Caco-2 (cell line): ENCODE measurements around the gene AGFG1. TPM values are rescaled to one million over a fixed set of nuclear protein-coding genes. Genes with fewer than 3 reads are reported as not detected.

ENCODE experiments used
- BruUV-seq: library from RNA; stranded (reverse); fragments of 400-500 nt; replicated peaks from 2 replicates; lab custom pipeline; 2021; lab: Mats Ljungman, UMichigan
- CTCF ChIA-PET: fragments of 300-600 bp; sonication (Branson Sonifier 250); formaldehyde crosslinking; loops from one replicate; lab custom pipeline; 2022; ENCODE audit warnings: antibody characterized with exemption; lab: Charles Lee
- POLR2A ChIA-PET: fragments of 300-600 bp; sonication (Branson Sonifier 250); formaldehyde crosslinking; loops from one replicate; lab custom pipeline; 2022; ENCODE audit warnings: antibody characterized with exemption; lab: Charles Lee
- DNase-seq, 2 experiments: peaks; one replicate each; pipeline versions ENCODE4 v3.0.0 to v3.0.0-alpha.2; 2020 to 2022
- H3K27me3 ChIP-seq: replicated peaks from 2 replicates; pipeline ENCODE4 v1.6.0; 2011; ENCODE audit warnings: low read length; ENCODE audit not compliant: control insufficient read depth, insufficient read depth
- H3K36me3 ChIP-seq: 2 replicates; pipeline ENCODE4 v1.5.1; 2011; ENCODE audit warnings: low read length; ENCODE audit not compliant: control insufficient read depth, insufficient read depth
- H3K4me1 ChIP-seq: fragments of 250-450 bp; sonication (Bioruptor Pico); 2 replicates; pipeline ENCODE4 v1.5.1; 2020; ENCODE audit warnings: mild to moderate bottlenecking
- H3K4me3 ChIP-seq: 2 replicates; pipeline ENCODE4 v1.5.1; 2011; ENCODE audit warnings: low read depth, mild to moderate bottlenecking, control low read depth, low read length
- H3K9me3 ChIP-seq: fragments of 250-450 bp; sonication (Bioruptor Pico); 2 replicates; pipeline ENCODE4 v1.5.1; 2020; ENCODE audit warnings: mild to moderate bottlenecking, moderate library complexity
- H3K27ac Mint-ChIP-seq: one replicate; pipeline ENCODE4 v1.8.0; 2022; ENCODE audit warnings: mixed read lengths; ENCODE audit not compliant: unreplicated experiment
- H3K27me3 Mint-ChIP-seq: one replicate; pipeline ENCODE4 v1.8.0; 2022; ENCODE audit warnings: mixed read lengths; ENCODE audit not compliant: insufficient read depth, unreplicated experiment
- H3K36me3 Mint-ChIP-seq: one replicate; pipeline ENCODE4 v1.8.0; 2022; ENCODE audit warnings: mild to moderate bottlenecking, mixed read lengths; ENCODE audit not compliant: insufficient read depth, unreplicated experiment
- H3K4me1 Mint-ChIP-seq: one replicate; pipeline ENCODE4 v1.8.0; 2022; ENCODE audit warnings: low read depth, mixed read lengths; ENCODE audit not compliant: unreplicated experiment
- H3K4me3 Mint-ChIP-seq: one replicate; pipeline ENCODE4 v1.8.0; 2022; ENCODE audit warnings: mild to moderate bottlenecking, moderate library complexity, mixed read lengths; ENCODE audit not compliant: unreplicated experiment
- H3K9me3 Mint-ChIP-seq: one replicate; pipeline ENCODE4 v1.8.0; 2022; ENCODE audit warnings: mixed read lengths; ENCODE audit not compliant: unreplicated experiment
- CTCF ChIP-seq, 2 experiments: fragments of 200-600 bp in 1 of 2; IDR thresholded peaks; 1 replicate in 1 of 2; 2 replicates in 1 of 2; pipeline versions ENCODE4 v1.5.1 to v1.8.0; 2011 to 2022; ENCODE audit warnings: antibody characterized with exemption in 1 of 2, control low read depth in 1 of 2, inconsistent platforms in 1 of 2, low read depth in 1 of 2, low read length in 1 of 2, mild to moderate bottlenecking in 1 of 2, moderate library complexity in 1 of 2; ENCODE audit not compliant: insufficient read depth in 1 of 2, severe bottlenecking in 1 of 2, unreplicated experiment in 1 of 2
- intact Hi-C: fragments of 100-400 bp; cut with micrococcal nuclease; formaldehyde crosslinking; loops from one replicate; pipeline ENCODE4 v1.10.0; 2022; ENCODE audit not compliant: unreplicated experiment
- total RNA-seq: library from RNA; stranded (reverse); gene quantifications from 2 replicates; pipeline ENCODE4 v1.2.3, GENCODE V29; 2022

The AGFG1 gene
- total RNA-seq, 1 experiment from 2014 or later = 73.1 TPM

- Histone ChIP-seq H3K36me3 (no peaks in the 10 kb centered on the region), H3K9me3 (no peaks in the 10 kb centered on the region), H3K27me3 (no peaks in the 10 kb centered on the region), H3K4me3 (no peak overlapping the region), H3K4me1 (peaks cover 8% of the 10 kb centered on the region; the same call in 1 of the 2 replicates)
- H3K9me3 Mint-ChIP-seq = peaks cover 12% of the 10 kb centered on the region
- H3K36me3 Mint-ChIP-seq = no peaks in the 10 kb centered on the region
- peaks cover 13% of the 10 kb centered on the region for H3K4me1 Mint-ChIP-seq
- BruUV-seq = no TSS peak
- no peak for TF ChIP-seq CTCF (IDR thresholded peaks at IDR 0.05; ENCODE audit: insufficient read depth in 1 of 2, low read depth in 1 of 2, low read length in 1 of 2, severe bottlenecking in 1 of 2, unreplicated experiment in 1 of 2)
- ChIA-PET POLR2A (no interaction called here), CTCF (no interaction called here)
- H3K27me3 Mint-ChIP-seq = no peaks in the 10 kb centered on the region
- DNase-seq = no peak
- intact Hi-C loops = no loop called here
- no peak overlapping the region for H3K4me3 Mint-ChIP-seq
- H3K27ac Mint-ChIP-seq = no peak overlapping the region
These were observed 110.4 kb downstream of the AGFG1 start for GRCh38 chr2:227582369-227582768.

- BruUV-seq = no TSS peak
- TF ChIP-seq CTCF (IDR thresholded peaks at IDR 0.05; ENCODE audit: insufficient read depth in 1 of 2, low read depth in 1 of 2, low read length in 1 of 2, severe bottlenecking in 1 of 2, unreplicated experiment in 1 of 2) = no peak
- CTCF ChIA-PET = no interaction called here
These were observed 120.9 kb downstream of the AGFG1 start for GRCh38 chr2:227592694-227593387.

GRCh38 chr2:227595797-227596196 is 123.8 kb downstream of the AGFG1 start:
- intact Hi-C loops = no loop called here
- no peak for DNase-seq
- no TSS peak for BruUV-seq
- Histone ChIP-seq H3K36me3 (no peaks in the 10 kb centered on the region), H3K9me3 (no peaks in the 10 kb centered on the region), H3K4me1 (no peaks in the 10 kb centered on the region), H3K27me3 (no peaks in the 10 kb centered on the region), H3K4me3 (no peak overlapping the region)
- H3K36me3 Mint-ChIP-seq = no peaks in the 10 kb centered on the region
- no peaks in the 10 kb centered on the region for H3K27me3 Mint-ChIP-seq
- TF ChIP-seq CTCF (IDR thresholded peaks at IDR 0.05; ENCODE audit: insufficient read depth in 1 of 2, low read depth in 1 of 2, low read length in 1 of 2, severe bottlenecking in 1 of 2, unreplicated experiment in 1 of 2) = no peak
- ChIA-PET POLR2A (no interaction called here), CTCF (no interaction called here)
- H3K9me3 Mint-ChIP-seq = no peaks in the 10 kb centered on the region
- no peaks in the 10 kb centered on the region for H3K4me1 Mint-ChIP-seq
- no peak overlapping the region for H3K4me3 Mint-ChIP-seq
- H3K27ac Mint-ChIP-seq = no peak overlapping the region

More at GRCh38 chr2:227592694-227593387, 120.9 kb downstream of the AGFG1 start:
- no peak for DNase-seq
- intact Hi-C loops = no loop called here
- no peak overlapping the region for H3K4me3 Mint-ChIP-seq
- no peaks in the 10 kb centered on the region for H3K36me3 Mint-ChIP-seq
- no peaks in the 10 kb centered on the region for H3K4me1 Mint-ChIP-seq
- no peaks in the 10 kb centered on the region for H3K27me3 Mint-ChIP-seq
- Histone ChIP-seq H3K4me3 (no peak overlapping the region), H3K9me3 (no peaks in the 10 kb centered on the region), H3K27me3 (no peaks in the 10 kb centered on the region), H3K4me1 (no peaks in the 10 kb centered on the region), H3K36me3 (no peaks in the 10 kb centered on the region)
- POLR2A ChIA-PET = no interaction called here
- no peaks in the 10 kb centered on the region for H3K9me3 Mint-ChIP-seq
- H3K27ac Mint-ChIP-seq = no peak overlapping the region
